ENCODE results near the gene AMMECR1L.
"Not testable (repeated sequence)": the region's sequence is repeated elsewhere in the genome, so short reads cannot be mapped to it uniquely, and the experiment has no call there.

The AMMECR1L gene

GRCh38 chr2:127887082-127887775, 1.5 kb upstream of the AMMECR1L start:
- Histone ChIP-seq H3K9me3 (ENCODE audit: control insufficient read depth, low read length) (no peaks in the 10 kb centered on the region), H3K4me1 (peaks cover 18% of the 10 kb centered on the region), H3K4me2 (ENCODE audit: low read length) (peak overlapping the region; percentile 47), H3K79me2 (peaks cover 17% of the 10 kb centered on the region), H3K36me3 (ENCODE audit: control insufficient read depth, insufficient read depth, low read length) (no peaks in the 10 kb centered on the region), H2AFZ (no peak overlapping the region), H3K27ac (peak overlapping the region; percentile 78), H3K4me3 (ENCODE audit: low read depth, low read length) (peak overlapping the region; percentile 59), H3K9ac (no peak overlapping the region), H3K27me3 (ENCODE audit: control insufficient read depth, insufficient read depth, low read length) (no peaks in the 10 kb centered on the region)
- TF ChIP-seq CTCF (IDR thresholded peaks at IDR 0.05): no peak

GRCh38 chr2:127886593-127886935, 808 bp upstream of the AMMECR1L start:
- not testable (repeated sequence) for H3K27me3 ChIP-seq (ENCODE audit: control insufficient read depth, insufficient read depth, low read length); H3K36me3 ChIP-seq (ENCODE audit: control insufficient read depth, insufficient read depth, low read length); H3K9me3 ChIP-seq (ENCODE audit: control insufficient read depth, low read length); H3K9ac ChIP-seq
- Histone ChIP-seq H3K27ac (peak overlapping the region; percentile 78), H3K79me2 (peaks cover 21% of the 10 kb centered on the region), H2AFZ (peak overlapping the region; percentile 54), H3K4me1 (peaks cover 18% of the 10 kb centered on the region), H3K4me2 (ENCODE audit: low read length) (peak overlapping the region; percentile 38), H3K4me3 (ENCODE audit: low read depth, low read length) (peak overlapping the region; percentile 59)

- peak overlapping the region; percentile 70 for H3K4me2 ChIP-seq (ENCODE audit: low read length)
- H3K27ac ChIP-seq: peak overlapping the region; percentile 51
- not testable (repeated sequence) for H3K9ac ChIP-seq; H3K27me3 ChIP-seq (ENCODE audit: control insufficient read depth, insufficient read depth, low read length); H3K36me3 ChIP-seq (ENCODE audit: control insufficient read depth, insufficient read depth, low read length); H3K9me3 ChIP-seq (ENCODE audit: control insufficient read depth, low read length)
- H3K4me1 ChIP-seq: peaks cover 18% of the 10 kb centered on the region
- peaks cover 27% of the 10 kb centered on the region for H3K79me2 ChIP-seq
- H3K4me3 ChIP-seq (ENCODE audit: low read depth, low read length): peak overlapping the region; percentile 30
- peak overlapping the region; percentile 63 for H2AFZ ChIP-seq
Observed at GRCh38 chr2:127884861-127885740, 655 bp downstream of the AMMECR1L start.

- peaks cover 18% of the 10 kb centered on the region for H3K4me1 ChIP-seq
- peak overlapping the region; percentile 51 for H3K27ac ChIP-seq
- H3K4me3 ChIP-seq (ENCODE audit: low read depth, low read length): peak overlapping the region; percentile 30
- H3K9me3 ChIP-seq (ENCODE audit: control insufficient read depth, low read length): no peaks in the 10 kb centered on the region
- no peak for TF ChIP-seq CTCF (IDR thresholded peaks at IDR 0.05)
- no peaks in the 10 kb centered on the region for H3K36me3 ChIP-seq (ENCODE audit: control insufficient read depth, insufficient read depth, low read length)
- H3K9ac ChIP-seq: no peak overlapping the region
- peak overlapping the region; percentile 63 for H2AFZ ChIP-seq
- peaks cover 34% of the 10 kb centered on the region for H3K79me2 ChIP-seq
- peak overlapping the region; percentile 70 for H3K4me2 ChIP-seq (ENCODE audit: low read length)
- H3K27me3 ChIP-seq (ENCODE audit: control insufficient read depth, insufficient read depth, low read length): no peaks in the 10 kb centered on the region
Observed at GRCh38 chr2:127884436-127884835, 1.3 kb downstream of the AMMECR1L start.

GRCh38 chr2:127879899-127880298, 5.9 kb downstream of the AMMECR1L start:
- Histone ChIP-seq H3K9ac (no peak overlapping the region), H3K9me3 (ENCODE audit: control insufficient read depth, low read length) (no peaks in the 10 kb centered on the region), H3K4me3 (ENCODE audit: low read depth, low read length) (no peak overlapping the region), H3K4me1 (peaks cover 5% of the 10 kb centered on the region), H3K27ac (no peak overlapping the region), H3K36me3 (ENCODE audit: control insufficient read depth, insufficient read depth, low read length) (no peaks in the 10 kb centered on the region), H3K27me3 (ENCODE audit: control insufficient read depth, insufficient read depth, low read length) (no peaks in the 10 kb centered on the region), H2AFZ (no peak overlapping the region), H3K4me2 (ENCODE audit: low read length) (no peak overlapping the region), H3K79me2 (peaks cover 47% of the 10 kb centered on the region)
- no peak for TF ChIP-seq CTCF (IDR thresholded peaks at IDR 0.05)
